ENCODE data around the gene WDCP. TPM values are rescaled to one million over a fixed set of nuclear protein-coding genes. Genes with fewer than 3 reads are reported as not detected.

WDCP gene
- total RNA-seq, 1 experiment from 2014 or later: 19.9 TPM

GRCh38 chr2:24010477-24011249 is 36.5 kb downstream of the WDCP start:
- H3K9ac ChIP-seq (ENCODE audit: low read length): no peak overlapping the region
- H3K79me2 ChIP-seq (ENCODE audit: insufficient read depth, low read length): no peaks in the 10 kb centered on the region
- peaks cover 6 to 11% of the 10 kb centered on the region in 2 experiments for H3K4me1 ChIP-seq (ENCODE audit: control insufficient read depth in 1 of 2, insufficient read depth in 2 of 2, low read length in 2 of 2)
- no peaks in the 10 kb centered on the region for H3K9me3 ChIP-seq (ENCODE audit: control insufficient read depth in 1 of 2, insufficient read depth in 1 of 2, low read depth in 1 of 2, low read length in 2 of 2)
- no peak for DNase-seq (ENCODE audit: low read depth, low spot score)
- no peaks in the 10 kb centered on the region for H3K36me3 ChIP-seq (ENCODE audit: control insufficient read depth in 1 of 2, insufficient read depth in 2 of 2, low read length in 2 of 2)
- H3K4me2 ChIP-seq (ENCODE audit: low read length): no peak overlapping the region
- ChIA-PET RAD21 (ENCODE audit: low non-redundant PET in 1 of 2, low total read pairs in 2 of 2, uncharacterized antibody in 2 of 2, unreplicated experiment in 2 of 2) (no interaction called here), CTCF (no interaction called here), POLR2A (no interaction called here)
- no peaks in the 10 kb centered on the region for H3K27me3 ChIP-seq (ENCODE audit: insufficient read depth, low read length)
- no peak for TF ChIP-seq RAD21 (IDR thresholded peaks at IDR 0.05; ENCODE audit: low read depth)
- no peak for TF ChIP-seq CEBPB (IDR thresholded peaks at IDR 0.05; ENCODE audit: low read depth)
- TF ChIP-seq EGR1 (IDR thresholded peaks at IDR 0.05; ENCODE audit: low read depth): no peak
- no peak for TF ChIP-seq SRF (IDR thresholded peaks at IDR 0.05; ENCODE audit: low read depth)
- no peak for TF ChIP-seq EZH2phosphoT487 (IDR thresholded peaks at IDR 0.05; ENCODE audit: borderline replicate concordance)
- TF ChIP-seq JUND (IDR thresholded peaks at IDR 0.05): no peak
- TF ChIP-seq, protein P1, sequence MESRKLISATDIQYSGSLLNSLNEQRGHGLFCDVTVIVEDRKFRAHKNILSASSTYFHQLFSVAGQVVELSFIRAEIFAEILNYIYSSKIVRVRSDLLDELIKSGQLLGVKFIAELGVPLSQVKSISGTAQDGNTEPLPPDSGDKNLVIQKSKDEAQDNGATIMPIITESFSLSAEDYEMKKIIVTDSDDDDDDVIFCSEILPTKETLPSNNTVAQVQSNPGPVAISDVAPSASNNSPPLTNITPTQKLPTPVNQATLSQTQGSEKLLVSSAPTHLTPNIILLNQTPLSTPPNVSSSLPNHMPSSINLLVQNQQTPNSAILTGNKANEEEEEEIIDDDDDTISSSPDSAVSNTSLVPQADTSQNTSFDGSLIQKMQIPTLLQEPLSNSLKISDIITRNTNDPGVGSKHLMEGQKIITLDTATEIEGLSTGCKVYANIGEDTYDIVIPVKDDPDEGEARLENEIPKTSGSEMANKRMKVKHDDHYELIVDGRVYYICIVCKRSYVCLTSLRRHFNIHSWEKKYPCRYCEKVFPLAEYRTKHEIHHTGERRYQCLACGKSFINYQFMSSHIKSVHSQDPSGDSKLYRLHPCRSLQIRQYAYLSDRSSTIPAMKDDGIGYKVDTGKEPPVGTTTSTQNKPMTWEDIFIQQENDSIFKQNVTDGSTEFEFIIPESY (IDR thresholded peaks at IDR 0.05; ENCODE audit: extremely low read depth, insufficient replicate concordance, low read length): no peak
- TF ChIP-seq POLR2AphosphoS5 (IDR thresholded peaks at IDR 0.05; ENCODE audit: low read depth, low read length): no peak
- TF ChIP-seq ZNF274 (IDR thresholded peaks at IDR 0.05; ENCODE audit: low read depth, low read length): no peak
- TF ChIP-seq TCF7L2 (IDR thresholded peaks at IDR 0.05; ENCODE audit: borderline replicate concordance, extremely low read depth, insufficient read depth, insufficient read length): no peak
- no peak for TF ChIP-seq ATF3 (IDR thresholded peaks at IDR 0.05)
- no peak for TF ChIP-seq CBX3 (IDR thresholded peaks at IDR 0.05; ENCODE audit: low read depth)
- no peak for TF ChIP-seq ZFX (IDR thresholded peaks at IDR 0.05)
- TF ChIP-seq, protein P2, sequence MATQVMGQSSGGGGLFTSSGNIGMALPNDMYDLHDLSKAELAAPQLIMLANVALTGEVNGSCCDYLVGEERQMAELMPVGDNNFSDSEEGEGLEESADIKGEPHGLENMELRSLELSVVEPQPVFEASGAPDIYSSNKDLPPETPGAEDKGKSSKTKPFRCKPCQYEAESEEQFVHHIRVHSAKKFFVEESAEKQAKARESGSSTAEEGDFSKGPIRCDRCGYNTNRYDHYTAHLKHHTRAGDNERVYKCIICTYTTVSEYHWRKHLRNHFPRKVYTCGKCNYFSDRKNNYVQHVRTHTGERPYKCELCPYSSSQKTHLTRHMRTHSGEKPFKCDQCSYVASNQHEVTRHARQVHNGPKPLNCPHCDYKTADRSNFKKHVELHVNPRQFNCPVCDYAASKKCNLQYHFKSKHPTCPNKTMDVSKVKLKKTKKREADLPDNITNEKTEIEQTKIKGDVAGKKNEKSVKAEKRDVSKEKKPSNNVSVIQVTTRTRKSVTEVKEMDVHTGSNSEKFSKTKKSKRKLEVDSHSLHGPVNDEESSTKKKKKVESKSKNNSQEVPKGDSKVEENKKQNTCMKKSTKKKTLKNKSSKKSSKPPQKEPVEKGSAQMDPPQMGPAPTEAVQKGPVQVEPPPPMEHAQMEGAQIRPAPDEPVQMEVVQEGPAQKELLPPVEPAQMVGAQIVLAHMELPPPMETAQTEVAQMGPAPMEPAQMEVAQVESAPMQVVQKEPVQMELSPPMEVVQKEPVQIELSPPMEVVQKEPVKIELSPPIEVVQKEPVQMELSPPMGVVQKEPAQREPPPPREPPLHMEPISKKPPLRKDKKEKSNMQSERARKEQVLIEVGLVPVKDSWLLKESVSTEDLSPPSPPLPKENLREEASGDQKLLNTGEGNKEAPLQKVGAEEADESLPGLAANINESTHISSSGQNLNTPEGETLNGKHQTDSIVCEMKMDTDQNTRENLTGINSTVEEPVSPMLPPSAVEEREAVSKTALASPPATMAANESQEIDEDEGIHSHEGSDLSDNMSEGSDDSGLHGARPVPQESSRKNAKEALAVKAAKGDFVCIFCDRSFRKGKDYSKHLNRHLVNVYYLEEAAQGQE (IDR thresholded peaks at IDR 0.05; ENCODE audit: low read depth): no peak
- no TSS peak for BruUV-seq (replicated peaks)
- H2AFZ ChIP-seq (ENCODE audit: low read depth, low read length, poor library complexity, severe bottlenecking): no peak overlapping the region
- no peaks in the 10 kb centered on the region for H4K20me1 ChIP-seq (ENCODE audit: insufficient read depth)
- ATAC-seq: no peak
- H3K4me3 ChIP-seq (replicated peaks in 1 of 2; ENCODE audit: low read depth in 1 of 2, low read length in 2 of 2): no peak overlapping the region
- H3K27ac ChIP-seq (ENCODE audit: low read depth, low read length): no peak overlapping the region
- intact Hi-C loops (cut with micrococcal nuclease): no loop called here
- no peaks in the 10 kb centered on the region for H3K9me2 ChIP-seq (ENCODE audit: insufficient read depth)

Data from HCT116 (cell line).